Duodenal mucosa (tissue), 2 donors: ENCODE data around the gene MRPL48.

ENCODE experiments used
- H3K27ac ChIP-seq: one replicate; pipeline ENCODE4 v1.7.0; 2013; ENCODE audit warnings: low read depth, low read length
- H3K27me3 ChIP-seq, 2 donors: one replicate each; pipeline ENCODE4 v1.7.0; 2013; ENCODE audit warnings: low read length in 2 of 2, control low read depth in 1 of 2; ENCODE audit not compliant: insufficient read depth in 2 of 2, control insufficient read depth in 1 of 2
- H3K36me3 ChIP-seq, 2 donors: one replicate each; pipeline ENCODE4 v1.7.0; 2013; ENCODE audit warnings: low read length in 2 of 2, control low read depth in 1 of 2; ENCODE audit not compliant: insufficient read depth in 2 of 2, control insufficient read depth in 1 of 2
- H3K4me1 ChIP-seq, 2 donors: one replicate each; pipeline ENCODE4 v1.7.0; 2013; ENCODE audit warnings: low read length in 2 of 2, control low read depth in 1 of 2; ENCODE audit not compliant: insufficient read depth in 2 of 2, control insufficient read depth in 1 of 2
- H3K4me3 ChIP-seq, 2 donors: one replicate each; pipeline ENCODE4 v1.7.0; 2013; ENCODE audit warnings: low read length in 2 of 2, low read depth in 1 of 2
- H3K9ac ChIP-seq, 2 donors: one replicate each; pipeline ENCODE4 v1.7.0; 2013; ENCODE audit warnings: low read length in 2 of 2, low read depth in 1 of 2
- H3K9me3 ChIP-seq, 2 donors: one replicate each; pipeline ENCODE4 v1.7.0; 2013; ENCODE audit warnings: low read length in 2 of 2, control low read depth in 1 of 2; ENCODE audit not compliant: control insufficient read depth in 1 of 2

MRPL48 gene

GRCh38 chr11:73912026-73912425 lies 124.4 kb downstream of the MRPL48 start:
- Histone ChIP-seq H3K4me1 (peaks cover 7 to 18% of the 10 kb centered on the region in 2 donors), H3K4me3 (no peak overlapping the region), H3K9me3 (no peaks in the 10 kb centered on the region), H3K9ac (no peak overlapping the region), H3K36me3 (peaks cover 9 to 49% of the 10 kb centered on the region in 2 donors), H3K27me3 (no peaks in the 10 kb centered on the region), H3K27ac (no peak overlapping the region)

DNA sequence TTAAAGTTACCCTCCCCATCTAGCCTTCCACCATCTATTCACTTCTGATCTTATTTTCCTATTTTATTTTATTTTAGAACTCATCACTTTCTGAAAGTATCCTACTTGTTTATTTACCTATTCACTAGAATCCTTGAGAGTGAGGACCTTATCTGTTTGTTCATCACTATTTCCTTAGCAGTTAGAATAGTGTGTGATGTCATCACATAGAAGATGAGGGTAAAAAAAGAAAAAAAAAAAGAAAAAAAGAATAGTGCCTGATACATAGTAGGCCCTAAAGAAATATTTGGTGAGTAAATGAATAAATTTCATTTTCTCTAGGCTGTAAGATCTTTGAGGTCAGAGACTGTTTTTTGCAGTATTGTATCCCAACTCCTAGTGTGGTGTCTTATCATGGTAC lies 125.8 kb downstream of the MRPL48 start:
- no peaks in the 10 kb centered on the region for H3K9me3 ChIP-seq
- H3K4me3 ChIP-seq = no peak overlapping the region
- no peak overlapping the region for H3K27ac ChIP-seq
- peaks cover 4 to 54% of the 10 kb centered on the region in 2 donors for H3K36me3 ChIP-seq
- H3K4me1 ChIP-seq = peaks cover 7 to 18% of the 10 kb centered on the region in 2 donors
- no peak overlapping the region for H3K9ac ChIP-seq
- H3K27me3 ChIP-seq = no peaks in the 10 kb centered on the region

DNA sequence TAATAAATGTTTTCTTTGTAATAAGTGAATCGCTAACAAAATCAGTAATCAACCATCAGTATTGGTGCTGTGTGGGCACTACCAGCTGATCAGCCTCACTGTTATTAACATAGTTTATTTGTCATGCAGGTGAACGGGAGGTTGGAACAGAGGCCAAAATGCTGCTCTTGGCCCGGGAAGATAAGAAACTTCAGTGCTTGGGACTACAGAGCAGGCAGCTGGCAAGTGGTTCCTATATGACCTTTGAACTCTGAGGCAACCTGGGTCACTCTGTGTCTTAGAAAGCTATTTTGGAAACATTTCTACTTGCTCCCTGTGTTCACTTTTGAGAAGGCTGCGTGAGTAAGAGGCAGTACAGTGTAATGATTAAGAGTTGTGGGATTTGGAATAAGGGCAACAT lies 126.6 kb downstream of the MRPL48 start:
- H3K36me3 ChIP-seq = peaks cover 8 to 59% of the 10 kb centered on the region in 2 donors
- peaks cover 7 to 18% of the 10 kb centered on the region in 2 donors for H3K4me1 ChIP-seq
- H3K9me3 ChIP-seq = no peaks in the 10 kb centered on the region
- H3K9ac ChIP-seq = no peak overlapping the region
- H3K27me3 ChIP-seq = no peaks in the 10 kb centered on the region
- H3K4me3 ChIP-seq = no peak overlapping the region
- H3K27ac ChIP-seq = no peak overlapping the region
